Endothelial cell (in vitro differentiated cells): Measurements from ENCODE around the gene RUNDC3A. TPM values are rescaled to one million over a fixed set of nuclear protein-coding genes. Genes with fewer than 3 reads are reported as not detected.
"Not testable (repeated sequence)": the region's sequence is repeated elsewhere in the genome, so short reads cannot be mapped to it uniquely, and the experiment has no call there.

Experiments used
- DNase-seq: peaks from one replicate; pipeline ENCODE4 v3.0.0; 2021; ENCODE audit warnings: low spot score
- H3K27ac Mint-ChIP-seq: one replicate; pipeline ENCODE4 v1.8.0; 2021; ENCODE audit warnings: mixed read lengths, inconsistent platforms; ENCODE audit not compliant: unreplicated experiment
- H3K27me3 Mint-ChIP-seq: one replicate; pipeline ENCODE4 v1.8.0; 2021; ENCODE audit warnings: mild to moderate bottlenecking, moderate library complexity, mixed read lengths, inconsistent platforms; ENCODE audit not compliant: unreplicated experiment
- H3K36me3 Mint-ChIP-seq: one replicate; pipeline ENCODE4 v1.8.0; 2021; ENCODE audit warnings: mild to moderate bottlenecking, low read depth, mixed read lengths, inconsistent platforms; ENCODE audit not compliant: unreplicated experiment
- H3K4me1 Mint-ChIP-seq: one replicate; pipeline ENCODE4 v1.8.0; 2021; ENCODE audit warnings: mild to moderate bottlenecking, mixed read lengths, inconsistent platforms; ENCODE audit not compliant: unreplicated experiment
- H3K4me3 Mint-ChIP-seq: one replicate; pipeline ENCODE4 v1.8.0; 2021; ENCODE audit warnings: mild to moderate bottlenecking, mixed read lengths, inconsistent platforms; ENCODE audit not compliant: unreplicated experiment
- H3K9me3 Mint-ChIP-seq: one replicate; pipeline ENCODE4 v1.8.0; 2021; ENCODE audit warnings: mixed read lengths, inconsistent platforms; ENCODE audit not compliant: unreplicated experiment
- CTCF ChIP-seq: fragments of 200-600 bp; sonication (generic); IDR thresholded peaks from one replicate; pipeline ENCODE4 v1.5.0; 2021; ENCODE audit warnings: antibody characterized with exemption; ENCODE audit not compliant: unreplicated experiment
- total RNA-seq: library from RNA; stranded (reverse); fragmentation: NEBNext Ultra II Directional; extraction: Animal tissue kit (Norgen Biotek cat#: 25700); gene quantifications from one replicate; pipeline ENCODE4 v1.2.1, GENCODE V29; 2021; ENCODE audit not compliant: unreplicated experiment

The RUNDC3A gene
- total RNA-seq, 1 donor from 2014 or later = 0.82 TPM

GRCh38 chr17:44324092-44324570, 15.7 kb downstream of the RUNDC3A start:
- H3K4me1 Mint-ChIP-seq = peaks cover 2% of the 10 kb centered on the region
- H3K36me3 Mint-ChIP-seq = peaks cover 11% of the 10 kb centered on the region
- no peak for DNase-seq
- TF ChIP-seq CTCF = no peak
- H3K27me3 Mint-ChIP-seq = peaks cover 15% of the 10 kb centered on the region
- H3K27ac Mint-ChIP-seq = no peak overlapping the region
- no peaks in the 10 kb centered on the region for H3K9me3 Mint-ChIP-seq
- H3K4me3 Mint-ChIP-seq = peak overlapping the region; percentile 92

GRCh38 chr17:44324571-44325275, 16.3 kb downstream of the RUNDC3A start, which contains the start of gene SLC25A39:
Gene SLC25A39, minus strand, starts transcription at chr17:44324823. Its CDS starts 1,261 bp downstream, at chr17:44323562.
- peaks cover 15% of the 10 kb centered on the region for H3K27me3 Mint-ChIP-seq
- peak; percentile 97 for DNase-seq
- H3K4me1 Mint-ChIP-seq = peaks cover 2% of the 10 kb centered on the region
- H3K4me3 Mint-ChIP-seq = peak within 1 kb of the TSS; percentile 92
- no peak for TF ChIP-seq CTCF
- H3K27ac Mint-ChIP-seq = no peak within 1 kb of the TSS
- H3K36me3 Mint-ChIP-seq = peaks cover 7% of the 10 kb centered on the region
- H3K9me3 Mint-ChIP-seq = no peaks in the 10 kb centered on the region

GRCh38 chr17:44326861-44327444, 18.6 kb downstream of the RUNDC3A start:
- Mint-ChIP-seq H3K27ac (peak overlapping the region; percentile 52), H3K36me3 (no peaks in the 10 kb centered on the region), H3K27me3 (peaks cover 18% of the 10 kb centered on the region), H3K9me3 (no peaks in the 10 kb centered on the region), H3K4me1 (peaks cover 2% of the 10 kb centered on the region), H3K4me3 (peak overlapping the region; percentile 65)
- DNase-seq = peak; percentile 93
- no peak for TF ChIP-seq CTCF

GRCh38 chr17:44327715-44328449, 19.5 kb downstream of the RUNDC3A start:
- peaks cover 15% of the 10 kb centered on the region for H3K27me3 Mint-ChIP-seq
- no peak for TF ChIP-seq CTCF
- H3K4me3 Mint-ChIP-seq = no peak overlapping the region
- H3K9me3 Mint-ChIP-seq = no peaks in the 10 kb centered on the region
- no peaks in the 10 kb centered on the region for H3K36me3 Mint-ChIP-seq
- DNase-seq = no peak
- peaks cover 2% of the 10 kb centered on the region for H3K4me1 Mint-ChIP-seq
- no peak overlapping the region for H3K27ac Mint-ChIP-seq

- DNase-seq, H3K27ac Mint-ChIP-seq, H3K36me3 Mint-ChIP-seq, H3K9me3 Mint-ChIP-seq, H3K27me3 Mint-ChIP-seq, H3K4me1 Mint-ChIP-seq, H3K4me3 Mint-ChIP-seq: not testable (repeated sequence)
These were observed 21.1 kb downstream of the RUNDC3A start for GRCh38 chr17:44329516-44329915.

GRCh38 chr17:44330263-44330662, 21.9 kb downstream of the RUNDC3A start:
- not testable (repeated sequence) for H3K27ac Mint-ChIP-seq, H3K4me1 Mint-ChIP-seq, H3K9me3 Mint-ChIP-seq, H3K4me3 Mint-ChIP-seq, DNase-seq, H3K36me3 Mint-ChIP-seq
- H3K27me3 Mint-ChIP-seq = peaks cover 11% of the 10 kb centered on the region
